SK-N-SH treated with all-trans-retinoic acid at 6 μM for 48 hours (cell line): ENCODE data around the gene GPC5.
A peak's percentile ranks its signal among the peaks of the same experiment; 100 is the strongest.

ENCODE experiments used
- ARNTL ChIP-seq: fragments of 450-650 bp; formaldehyde crosslinking; IDR thresholded peaks from 2 replicates; pipeline ENCODE4 v1.5.0; 2020; ENCODE audit warnings: low read depth, mild to moderate bottlenecking, moderate library complexity, borderline replicate concordance
- CREB5 ChIP-seq: fragments of 250-450 bp; sonication (Bioruptor Pico); IDR thresholded peaks from 2 replicates; pipeline ENCODE4 v1.5.1; 2020; ENCODE audit warnings: low read depth, mild to moderate bottlenecking, moderate library complexity
- CSRNP3 ChIP-seq: fragments of 250-450 bp; sonication (Bioruptor Pico); IDR thresholded peaks from 2 replicates; pipeline ENCODE4 v1.5.1; 2021; ENCODE audit warnings: mild to moderate bottlenecking, moderate library complexity
- ESRRG ChIP-seq: fragments of 250-450 bp; sonication (Bioruptor Pico); IDR thresholded peaks from 2 replicates; pipeline ENCODE4 v1.6.1; 2021; ENCODE audit warnings: mild to moderate bottlenecking
- OSR1 ChIP-seq: fragments of 250-450 bp; sonication (Bioruptor Pico); IDR thresholded peaks from 2 replicates; pipeline ENCODE4 v1.8.0; 2022; ENCODE audit warnings: moderate library complexity, mild to moderate bottlenecking, inconsistent platforms
- PATZ1 ChIP-seq: fragments of 250-450 bp; sonication (Bioruptor Pico); IDR thresholded peaks from 2 replicates; pipeline ENCODE4 v1.8.0; 2020; ENCODE audit warnings: mild to moderate bottlenecking, moderate library complexity, borderline replicate concordance
- PPARA ChIP-seq: fragments of 250-450 bp; sonication (Bioruptor Pico); IDR thresholded peaks from 2 replicates; pipeline ENCODE4 v1.5.0; 2020; ENCODE audit warnings: mild to moderate bottlenecking, borderline replicate concordance
- RARB ChIP-seq: fragments of 250-450 bp; sonication (Bioruptor Pico); IDR thresholded peaks from 2 replicates; pipeline ENCODE4 v1.8.0; 2021; ENCODE audit warnings: mild to moderate bottlenecking, moderate library complexity
- ZFP3 ChIP-seq: fragments of 250-450 bp; sonication (Bioruptor Pico); IDR thresholded peaks from 2 replicates; pipeline ENCODE4 v1.5.0; 2020; ENCODE audit warnings: mild to moderate bottlenecking, moderate library complexity
- ZFP30 ChIP-seq: fragments of 450-650 bp; formaldehyde crosslinking; IDR thresholded peaks from 2 replicates; pipeline ENCODE4 v1.5.0; 2022; ENCODE audit warnings: mild to moderate bottlenecking, moderate library complexity

GRCh38 chr13:92488249-92488852, 1089.9 kb downstream of the GPC5 start:
- TF ChIP-seq OSR1 (CRISPR knock-in tag) = no peak
- no peak for TF ChIP-seq RARB (CRISPR knock-in tag)
- peak; percentile 56; the same call in 1 of the 2 replicates for TF ChIP-seq PATZ1 (CRISPR knock-in tag)
- peak; percentile 64; the same call in 1 of the 2 replicates for TF ChIP-seq ZFP3
- 0 out of 2 replicates have a peak, but pooled peaks have one; percentile 38 for TF ChIP-seq ESRRG (CRISPR knock-in tag)
- no peak for TF ChIP-seq ZFP30 (CRISPR knock-in tag)
- TF ChIP-seq CSRNP3 (CRISPR knock-in tag) = no peak
- no peak for TF ChIP-seq PPARA (CRISPR knock-in tag)
- TF ChIP-seq CREB5 (CRISPR knock-in tag) = 0 out of 2 replicates have a peak, but pooled peaks have one; percentile 57
- no peak for TF ChIP-seq ARNTL (CRISPR knock-in tag)
